ENCODE results near the gene SENP7. TPM values are rescaled to one million over a fixed set of nuclear protein-coding genes. Genes with fewer than 3 reads are reported as not detected.

The SENP7 gene
- total RNA-seq, 1 donor from 2014 or later = 48.0 TPM

- Histone ChIP-seq H3F3A (ENCODE audit: low read depth) (no peaks in the 10 kb centered on the region), H3K4me1 (no peaks in the 10 kb centered on the region), H3K27me3 (no peaks in the 10 kb centered on the region), H4K20me1 (ENCODE audit: low read depth) (no peaks in the 10 kb centered on the region), H3K27ac (no peak overlapping the region), H3K4me2 (no peak overlapping the region), H3K79me2 (ENCODE audit: low read depth) (no peaks in the 10 kb centered on the region), H3K9ac (no peak overlapping the region), H2AFZ (replicated peaks) (no peak overlapping the region), H3K4me3 (no peak overlapping the region), H3K36me3 (no peaks in the 10 kb centered on the region), H3K9me3 (ENCODE audit: low read depth) (no peaks in the 10 kb centered on the region)
- DNase-seq (ENCODE audit: low spot score) = no peak
- peaks cover 10% of the 10 kb centered on the region for H3K36me3 Mint-ChIP-seq
- H3K27me3 Mint-ChIP-seq (ENCODE audit: insufficient read depth, low read depth) = no peaks in the 10 kb centered on the region
- no peaks in the 10 kb centered on the region for H3K4me1 Mint-ChIP-seq
- no peak overlapping the region for H3K27ac Mint-ChIP-seq
- no peak for TF ChIP-seq EZH2 (IDR thresholded peaks at IDR 0.05)
- no peak for TF ChIP-seq CTCF (IDR thresholded peaks at IDR 0.05)
- TF ChIP-seq EZH2phosphoT487 (IDR thresholded peaks at IDR 0.05) = no peak
- peaks cover 5% of the 10 kb centered on the region for H3K9me3 Mint-ChIP-seq
- no peak overlapping the region for H3K4me3 Mint-ChIP-seq
These were observed 137.4 kb downstream of the SENP7 start for GRCh38 chr3:101375586-101375985.

- no peak overlapping the region for H3K4me3 Mint-ChIP-seq
- Histone ChIP-seq H4K20me1 (ENCODE audit: low read depth) (no peaks in the 10 kb centered on the region), H3K4me1 (no peaks in the 10 kb centered on the region), H3K27ac (no peak overlapping the region), H2AFZ (replicated peaks) (no peak overlapping the region), H3K27me3 (no peaks in the 10 kb centered on the region), H3K4me3 (no peak overlapping the region), H3K9ac (no peak overlapping the region), H3K9me3 (ENCODE audit: low read depth) (no peaks in the 10 kb centered on the region), H3K36me3 (peaks cover 7% of the 10 kb centered on the region), H3K79me2 (ENCODE audit: low read depth) (no peaks in the 10 kb centered on the region), H3F3A (ENCODE audit: low read depth) (no peaks in the 10 kb centered on the region), H3K4me2 (no peak overlapping the region)
- H3K36me3 Mint-ChIP-seq = peaks cover 26% of the 10 kb centered on the region
- no peaks in the 10 kb centered on the region for H3K4me1 Mint-ChIP-seq
- H3K9me3 Mint-ChIP-seq = peaks cover 5% of the 10 kb centered on the region
- TF ChIP-seq EZH2phosphoT487 (IDR thresholded peaks at IDR 0.05) = no peak
- no peak for TF ChIP-seq CTCF (IDR thresholded peaks at IDR 0.05)
- no peak for TF ChIP-seq EZH2 (IDR thresholded peaks at IDR 0.05)
- no peak for DNase-seq (ENCODE audit: low spot score)
- no peak overlapping the region for H3K27ac Mint-ChIP-seq
- no peaks in the 10 kb centered on the region for H3K27me3 Mint-ChIP-seq (ENCODE audit: insufficient read depth, low read depth)
These were observed 150.6 kb downstream of the SENP7 start for GRCh38 chr3:101362406-101362805.

- Histone ChIP-seq H3K4me1 (no peaks in the 10 kb centered on the region), H3K36me3 (no peaks in the 10 kb centered on the region), H3F3A (ENCODE audit: low read depth) (no peaks in the 10 kb centered on the region), H3K9me3 (ENCODE audit: low read depth) (no peaks in the 10 kb centered on the region), H3K79me2 (ENCODE audit: low read depth) (no peaks in the 10 kb centered on the region), H3K27ac (peak overlapping the region; percentile 15), H4K20me1 (ENCODE audit: low read depth) (no peaks in the 10 kb centered on the region), H3K9ac (no peak overlapping the region), H3K27me3 (no peaks in the 10 kb centered on the region), H3K4me2 (no peak overlapping the region), H3K4me3 (no peak overlapping the region), H2AFZ (replicated peaks) (no peak overlapping the region)
- Mint-ChIP-seq H3K9me3 (no peaks in the 10 kb centered on the region), H3K27ac (no peak overlapping the region), H3K36me3 (peaks cover 12% of the 10 kb centered on the region), H3K27me3 (ENCODE audit: insufficient read depth, low read depth) (no peaks in the 10 kb centered on the region), H3K4me3 (no peak overlapping the region), H3K4me1 (peaks cover 4% of the 10 kb centered on the region)
- no peak for TF ChIP-seq EZH2phosphoT487 (IDR thresholded peaks at IDR 0.05)
- no peak for TF ChIP-seq EZH2 (IDR thresholded peaks at IDR 0.05)
- no peak for TF ChIP-seq CTCF (IDR thresholded peaks at IDR 0.05)
- DNase-seq (ENCODE audit: low spot score) = no peak
These were observed 161.2 kb downstream of the SENP7 start for GRCh38 chr3:101351829-101352228.
